Body of pancreas (tissue), 4 donors: ENCODE measurements around the gene LIPH. TPM values are rescaled to one million over a fixed set of nuclear protein-coding genes. Genes with fewer than 3 reads are reported as not detected.

Source experiments
- ATAC-seq: fragments of 150-250 bp; one replicate; pipeline ENCODE4 v1.9.1; 2016
- DNase-seq, 4 donors: peaks; one replicate each; pipeline ENCODE4 v3.0.0-alpha.2; 2019
- H3K27ac ChIP-seq, 4 donors: fragments of 200-600 bp; sonication (generic); 1 replicate in 3 of 4; 2 replicates in 1 of 4; pipeline versions ENCODE4 v1.5.1 to v1.6.1; 2016 to 2019; ENCODE audit warnings: mild to moderate bottlenecking in 1 of 4, mixed read lengths in 1 of 4, moderate library complexity in 1 of 4
- H3K27me3 ChIP-seq, 2 donors: fragments of 200-600 bp; sonication (generic); one replicate each; pipeline ENCODE4 v1.6.0; 2016; ENCODE audit warnings: mild to moderate bottlenecking in 1 of 2
- H3K36me3 ChIP-seq, 2 donors: fragments of 200-600 bp; sonication (generic); replicated peaks in 1 of 2; 2 replicates each; pipeline ENCODE4 v1.5.1; 2016; ENCODE audit warnings: low read depth in 2 of 2; ENCODE audit not compliant: insufficient read depth in 1 of 2
- H3K4me1 ChIP-seq: fragments of 200-600 bp; sonication (generic); one replicate; pipeline ENCODE4 v1.6.0; 2016
- H3K4me3 ChIP-seq, 2 donors: fragments of 200-600 bp; sonication (generic); 1 replicate in 1 of 2; 2 replicates in 1 of 2; pipeline ENCODE4 v1.5.1; 2016 to 2019
- H3K9me3 ChIP-seq, 3 donors: fragments of 200-600 bp; sonication (generic); 1 replicate in 2 of 3; 2 replicates in 1 of 3; pipeline ENCODE4 v1.5.1; 2016
- POLR2A ChIP-seq, 3 donors: fragments of 450-650 bp; IDR thresholded peaks; one replicate each; pipeline ENCODE4 v1.6.1; 2016; ENCODE audit warnings: antibody characterized with exemption in 3 of 3, mild to moderate bottlenecking in 2 of 3
- WGBS, 2 donors: methylation state at CpG; one replicate each; pipeline ENCODE4 v1.1.5; 2017; 5-methylcytosine and 5-hydroxymethylcytosine counted together
- intact Hi-C: fragments of 100-400 bp; cut with DNase I; formaldehyde crosslinking; loops from one replicate; pipeline ENCODE4 v1.15.1; 2023
- total RNA-seq, 2 donors: library from RNA; depleted of rRNA; stranded (reverse); fragments of >200 nt; gene quantifications; one replicate each; pipeline ENCODE4 v1.1.0, GENCODE V29; 2016
- TF ChIP-seq, protein P1 (sequence below), 7 experiments: fragments of 450-650 bp in 4 of 7; fragments of 200-600 bp in 3 of 7; sonication (generic) in 3 of 7; IDR thresholded peaks; one replicate each; pipeline ENCODE4 v1.5.1; 2016 to 2019; ENCODE audit warnings: antibody characterized with exemption in 7 of 7

LIPH gene
- total RNA-seq, 2 donors from 2014 or later, result 10.9 to 14.8 TPM

DNA sequence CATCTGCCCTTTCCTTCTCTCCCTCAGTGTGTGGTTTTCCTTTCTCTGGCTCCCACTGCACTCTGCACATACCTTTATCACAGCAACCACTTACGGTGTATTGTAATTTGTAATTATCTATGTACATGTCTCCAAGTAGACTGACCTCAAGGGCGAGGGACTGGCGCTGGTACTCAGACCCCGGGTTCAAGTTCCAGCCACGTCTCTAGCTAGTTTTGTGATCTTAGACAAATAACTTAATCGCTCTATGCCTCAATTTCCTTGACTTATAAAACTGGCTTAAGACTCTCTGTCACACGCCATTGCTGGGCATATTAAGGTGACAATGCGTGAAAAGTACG is 33.1 kb upstream of the LIPH start:
- Histone ChIP-seq H3K27ac (peak overlapping the region; percentile 76 to 96 (median 94)), H3K27me3 (no peaks in the 10 kb centered on the region), H3K36me3 (no peaks in the 10 kb centered on the region), H3K4me3 (no peak overlapping the region), H3K9me3 (no peaks in the 10 kb centered on the region), H3K4me1 (peaks cover 33% of the 10 kb centered on the region)
- no peak for ATAC-seq
- intact Hi-C loops, result no loop called here
- DNase-seq, result no peak
- WGBS, 2 donors, result 3 to 15% methylated on average over 9 of the region's 9 CpGs
- TF ChIP-seq, protein P1, sequence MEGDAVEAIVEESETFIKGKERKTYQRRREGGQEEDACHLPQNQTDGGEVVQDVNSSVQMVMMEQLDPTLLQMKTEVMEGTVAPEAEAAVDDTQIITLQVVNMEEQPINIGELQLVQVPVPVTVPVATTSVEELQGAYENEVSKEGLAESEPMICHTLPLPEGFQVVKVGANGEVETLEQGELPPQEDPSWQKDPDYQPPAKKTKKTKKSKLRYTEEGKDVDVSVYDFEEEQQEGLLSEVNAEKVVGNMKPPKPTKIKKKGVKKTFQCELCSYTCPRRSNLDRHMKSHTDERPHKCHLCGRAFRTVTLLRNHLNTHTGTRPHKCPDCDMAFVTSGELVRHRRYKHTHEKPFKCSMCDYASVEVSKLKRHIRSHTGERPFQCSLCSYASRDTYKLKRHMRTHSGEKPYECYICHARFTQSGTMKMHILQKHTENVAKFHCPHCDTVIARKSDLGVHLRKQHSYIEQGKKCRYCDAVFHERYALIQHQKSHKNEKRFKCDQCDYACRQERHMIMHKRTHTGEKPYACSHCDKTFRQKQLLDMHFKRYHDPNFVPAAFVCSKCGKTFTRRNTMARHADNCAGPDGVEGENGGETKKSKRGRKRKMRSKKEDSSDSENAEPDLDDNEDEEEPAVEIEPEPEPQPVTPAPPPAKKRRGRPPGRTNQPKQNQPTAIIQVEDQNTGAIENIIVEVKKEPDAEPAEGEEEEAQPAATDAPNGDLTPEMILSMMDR (IDR thresholded peaks at IDR 0.05), result no peak
- no peak for TF ChIP-seq POLR2A (IDR thresholded peaks at IDR 0.05)

DNA sequence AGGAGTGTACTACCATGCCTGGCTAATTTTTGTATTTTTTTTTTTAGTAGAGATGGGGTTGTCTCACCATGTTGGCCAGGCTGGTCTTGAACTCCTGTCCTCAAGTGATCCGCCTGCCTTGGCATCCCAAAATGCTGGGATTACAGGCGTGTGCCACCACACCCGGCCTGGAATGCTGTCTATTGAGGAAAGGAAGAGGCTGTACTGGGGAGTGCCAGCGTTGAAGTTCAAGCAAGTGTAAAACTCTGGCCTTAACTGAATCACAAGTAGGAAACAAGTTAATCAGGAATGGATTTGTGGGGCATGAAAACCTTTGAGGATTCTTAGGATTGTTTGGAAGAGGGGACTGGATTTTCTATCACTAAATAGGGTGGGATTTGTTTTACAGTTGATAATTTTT is 32.3 kb upstream of the LIPH start:
- no peak overlapping the region for H3K4me3 ChIP-seq
- no peaks in the 10 kb centered on the region for H3K9me3 ChIP-seq
- H3K4me1 ChIP-seq, result peaks cover 33% of the 10 kb centered on the region
- no peak for TF ChIP-seq POLR2A (IDR thresholded peaks at IDR 0.05)
- TF ChIP-seq, protein P1 (IDR thresholded peaks at IDR 0.05), result no peak
- no peaks in the 10 kb centered on the region for H3K36me3 ChIP-seq
- ATAC-seq (no peak), DNase-seq (no peak)
- no peaks in the 10 kb centered on the region for H3K27me3 ChIP-seq
- WGBS, 2 donors, result 88 to 89% methylated on average over 4 of the region's 4 CpGs
- intact Hi-C loops, result no loop called here
- no peak overlapping the region for H3K27ac ChIP-seq

DNA sequence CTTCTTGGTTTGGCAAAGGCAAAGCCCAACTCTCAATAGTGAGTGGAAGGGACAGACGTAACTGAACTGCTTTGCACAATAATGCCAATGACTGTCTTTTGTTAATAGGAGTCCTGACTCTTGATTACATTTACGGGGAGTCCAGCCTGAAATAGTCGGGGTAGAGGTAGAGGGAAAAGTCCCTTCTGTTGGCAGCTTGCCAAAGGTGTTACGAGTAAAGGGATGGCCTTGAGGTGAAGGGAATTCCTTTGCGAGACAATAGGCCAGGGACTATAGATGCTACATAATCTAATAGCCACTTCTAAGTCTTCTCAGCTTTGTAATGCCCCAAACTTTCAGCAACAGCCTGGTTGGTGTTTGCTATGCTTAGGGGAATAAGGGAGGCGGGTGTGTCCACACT is 31.5 kb upstream of the LIPH start:
- intact Hi-C loops, result no loop called here
- Histone ChIP-seq H3K4me1 (peaks cover 26% of the 10 kb centered on the region), H3K9me3 (no peaks in the 10 kb centered on the region), H3K4me3 (no peak overlapping the region), H3K27ac (no peak overlapping the region), H3K36me3 (no peaks in the 10 kb centered on the region), H3K27me3 (no peaks in the 10 kb centered on the region)
- WGBS, 2 donors, result 59 to 67% methylated on average over 6 of the region's 6 CpGs
- ATAC-seq, result no peak
- TF ChIP-seq, protein P1 (IDR thresholded peaks at IDR 0.05), result no peak
- no peak for TF ChIP-seq POLR2A (IDR thresholded peaks at IDR 0.05)
- DNase-seq, result no peak

DNA sequence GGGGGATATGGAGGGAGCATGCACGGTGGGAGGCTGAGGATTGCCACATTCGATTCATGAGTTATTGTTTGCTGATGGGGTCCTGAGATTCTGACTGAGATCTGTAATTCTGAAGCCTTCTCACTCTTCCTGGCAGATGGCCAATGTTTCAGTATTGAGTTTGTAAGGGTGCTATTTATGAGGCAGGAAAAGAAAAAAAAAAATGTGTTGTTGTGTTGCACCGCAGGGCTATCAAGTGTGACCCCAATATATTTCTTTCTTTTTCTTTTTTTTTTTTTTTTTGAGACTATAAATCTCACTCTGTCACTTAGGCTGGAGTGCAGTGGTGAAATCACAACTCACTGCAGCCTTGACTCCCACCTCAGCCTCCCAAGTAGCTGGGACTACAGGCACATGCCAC is 30.5 kb upstream of the LIPH start:
- TF ChIP-seq, protein P1 (IDR thresholded peaks at IDR 0.05), result no peak
- no peak for TF ChIP-seq POLR2A (IDR thresholded peaks at IDR 0.05)
- ATAC-seq, result no peak

DNA sequence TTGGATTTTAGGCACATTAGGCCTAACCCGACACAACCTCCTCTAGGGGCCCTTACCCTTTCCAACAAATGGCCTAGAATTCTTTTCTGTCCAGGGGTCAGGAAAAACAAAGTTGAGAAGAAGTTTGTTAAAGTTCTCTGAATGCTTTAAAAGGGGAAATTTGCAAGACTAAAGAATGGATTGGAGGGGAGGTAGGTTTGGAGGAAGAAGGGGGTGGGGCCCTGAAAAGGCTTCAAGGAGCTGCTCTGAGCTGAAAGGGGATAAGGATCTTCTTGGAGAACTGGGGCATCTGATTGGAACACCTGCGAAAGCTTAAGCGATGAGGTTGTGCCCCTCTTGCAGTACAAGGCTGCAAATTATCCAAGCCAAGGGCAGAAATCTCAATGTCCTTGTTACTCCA is 29.8 kb upstream of the LIPH start:
- intact Hi-C loops, result no loop called here
- Histone ChIP-seq H3K27ac (no peak overlapping the region), H3K9me3 (no peaks in the 10 kb centered on the region), H3K27me3 (no peaks in the 10 kb centered on the region), H3K4me3 (no peak overlapping the region), H3K4me1 (peaks cover 12% of the 10 kb centered on the region), H3K36me3 (no peaks in the 10 kb centered on the region)
- 67 to 83% methylated on average over 3 of the region's 3 CpGs for WGBS, 2 donors
- ATAC-seq, result no peak
- no peak for DNase-seq
- TF ChIP-seq POLR2A (IDR thresholded peaks at IDR 0.05), result no peak
- TF ChIP-seq, protein P1 (IDR thresholded peaks at IDR 0.05), result no peak

More for the DNA sequence above, 30.5 kb upstream of the LIPH start:
- WGBS, 2 donors, result 31 to 35% methylated on average over 3 of the region's 3 CpGs
- no peaks in the 10 kb centered on the region for H3K36me3 ChIP-seq
- intact Hi-C loops, result no loop called here
- H3K9me3 ChIP-seq, result no peaks in the 10 kb centered on the region
- no peaks in the 10 kb centered on the region for H3K27me3 ChIP-seq
- H3K4me1 ChIP-seq, result peaks cover 16% of the 10 kb centered on the region
- DNase-seq, result no peak
- H3K27ac ChIP-seq, result no peak overlapping the region
- H3K4me3 ChIP-seq, result no peak overlapping the region
